HG03378 (cell line): ENCODE measurements around the gene STMN3.

ENCODE experiments used
- ATAC-seq: cut with Tn5 transposase; IDR thresholded peaks from one replicate; pipeline ENCODE4 v1.9.1; 2021; ENCODE audit warnings: mild to moderate bottlenecking, moderate library complexity; ENCODE audit not compliant: unreplicated experiment

The STMN3 gene

DNA sequence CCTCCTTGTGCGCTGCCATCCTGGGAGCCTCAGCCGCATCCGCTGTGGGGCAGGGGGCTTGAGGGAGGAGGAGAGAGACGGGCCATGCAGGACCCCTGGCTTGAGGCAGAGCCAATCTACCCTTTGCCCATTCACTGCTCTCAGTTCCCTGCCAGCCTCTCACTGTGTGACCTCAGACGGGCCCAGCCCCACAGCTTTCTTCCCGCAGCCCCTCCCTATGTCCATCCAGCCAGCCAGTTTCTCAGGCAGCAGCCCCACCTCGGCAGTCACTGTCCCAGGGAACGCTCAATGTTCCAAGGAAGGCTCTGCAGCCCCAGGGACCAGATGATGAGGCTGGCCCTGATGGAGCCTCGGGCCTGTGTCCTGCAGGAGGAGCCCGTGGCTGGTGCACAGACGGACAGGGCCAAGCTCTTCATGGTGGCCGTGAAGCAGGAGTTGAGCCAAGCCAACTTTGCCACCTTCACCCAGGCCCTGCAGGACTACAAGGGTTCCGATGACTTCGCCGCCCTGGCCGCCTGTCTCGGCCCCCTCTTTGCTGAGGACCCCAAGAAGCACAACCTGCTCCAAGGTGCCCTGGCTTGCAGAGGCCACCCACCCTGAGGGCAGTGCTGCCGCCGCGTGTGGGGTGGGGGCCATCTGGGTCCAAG is 39.3 kb upstream of the STMN3 start:
- ATAC-seq: no peak

DNA sequence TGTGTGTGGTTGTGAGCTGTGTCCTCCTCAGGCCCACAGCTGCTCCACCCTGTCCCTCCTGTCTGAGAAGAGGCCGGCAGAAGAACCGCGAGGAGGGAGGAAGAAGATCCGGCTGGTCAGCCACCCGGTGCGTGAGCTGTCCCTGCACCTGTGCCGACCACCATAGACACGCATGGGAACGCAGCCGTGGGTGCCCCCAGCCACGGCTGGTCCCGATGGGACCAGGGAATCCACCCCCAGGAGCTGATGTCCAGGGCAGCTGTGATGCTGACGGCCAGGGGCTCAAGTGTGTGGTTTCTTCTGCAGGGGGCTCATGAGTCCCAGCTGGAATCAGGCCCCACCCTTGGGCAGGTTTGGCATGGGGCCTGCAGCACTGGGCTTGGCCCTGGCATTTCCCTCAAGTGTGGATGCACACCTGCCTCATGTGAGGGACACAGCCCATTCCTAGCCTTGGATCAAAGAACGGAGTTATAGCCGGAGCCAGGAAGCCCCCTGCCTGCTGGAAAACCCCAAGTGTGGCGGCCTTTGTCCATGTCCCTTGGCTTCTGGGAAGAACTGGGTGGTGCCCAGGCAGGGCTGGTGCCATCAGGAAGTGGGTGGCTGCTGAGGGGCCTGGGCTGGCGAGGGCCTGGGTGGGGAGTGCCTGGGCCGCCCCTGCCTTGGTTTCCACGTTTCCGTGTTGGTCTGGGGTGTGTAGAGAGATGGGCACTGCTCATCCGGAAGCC is 38.6 kb upstream of the STMN3 start:
- ATAC-seq: no peak

DNA sequence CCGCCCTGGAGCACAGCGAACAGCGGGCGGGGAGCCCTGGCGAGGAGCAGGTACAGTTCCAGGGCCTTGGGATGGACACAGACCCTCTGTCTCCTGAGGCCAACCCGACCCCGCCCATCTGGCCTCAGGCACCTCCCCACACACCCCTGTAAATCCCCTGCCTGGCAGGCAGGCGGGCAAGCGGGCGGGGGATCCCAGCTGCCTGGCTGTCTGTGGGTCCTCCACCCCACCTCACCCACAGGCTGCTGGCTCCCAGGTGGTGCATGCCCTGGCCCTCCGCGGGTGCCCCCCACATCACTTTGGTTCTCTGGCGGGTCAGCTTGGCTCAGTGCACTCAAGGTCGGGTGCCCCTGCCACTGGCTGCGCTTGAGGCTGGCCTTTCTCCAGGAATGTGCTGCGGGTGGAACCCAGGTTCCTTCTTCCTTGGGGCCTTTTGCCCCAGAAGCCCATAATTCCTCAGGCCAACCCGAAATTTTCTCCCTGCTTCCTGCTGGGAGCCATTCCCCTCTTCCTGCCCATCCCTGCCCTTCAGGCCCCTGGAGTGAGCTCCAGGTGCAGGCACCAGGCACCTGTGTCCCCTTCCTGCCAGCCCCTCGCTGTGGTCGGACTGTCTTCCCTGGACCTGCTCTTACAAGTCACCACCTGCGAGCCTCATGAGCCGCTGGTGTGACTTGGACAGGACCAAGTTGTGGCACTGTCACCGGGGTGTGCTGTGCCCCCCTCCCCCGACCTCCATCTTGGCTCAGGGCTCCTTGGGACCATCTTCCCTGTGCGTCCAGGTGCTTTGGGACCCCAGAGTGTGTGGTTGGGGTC is 37.9 kb upstream of the STMN3 start:
- ATAC-seq: no peak

- ATAC-seq: no peak
These were observed 37.0 kb upstream of the STMN3 start for GRCh38 chr20:63690003-63690897.

DNA sequence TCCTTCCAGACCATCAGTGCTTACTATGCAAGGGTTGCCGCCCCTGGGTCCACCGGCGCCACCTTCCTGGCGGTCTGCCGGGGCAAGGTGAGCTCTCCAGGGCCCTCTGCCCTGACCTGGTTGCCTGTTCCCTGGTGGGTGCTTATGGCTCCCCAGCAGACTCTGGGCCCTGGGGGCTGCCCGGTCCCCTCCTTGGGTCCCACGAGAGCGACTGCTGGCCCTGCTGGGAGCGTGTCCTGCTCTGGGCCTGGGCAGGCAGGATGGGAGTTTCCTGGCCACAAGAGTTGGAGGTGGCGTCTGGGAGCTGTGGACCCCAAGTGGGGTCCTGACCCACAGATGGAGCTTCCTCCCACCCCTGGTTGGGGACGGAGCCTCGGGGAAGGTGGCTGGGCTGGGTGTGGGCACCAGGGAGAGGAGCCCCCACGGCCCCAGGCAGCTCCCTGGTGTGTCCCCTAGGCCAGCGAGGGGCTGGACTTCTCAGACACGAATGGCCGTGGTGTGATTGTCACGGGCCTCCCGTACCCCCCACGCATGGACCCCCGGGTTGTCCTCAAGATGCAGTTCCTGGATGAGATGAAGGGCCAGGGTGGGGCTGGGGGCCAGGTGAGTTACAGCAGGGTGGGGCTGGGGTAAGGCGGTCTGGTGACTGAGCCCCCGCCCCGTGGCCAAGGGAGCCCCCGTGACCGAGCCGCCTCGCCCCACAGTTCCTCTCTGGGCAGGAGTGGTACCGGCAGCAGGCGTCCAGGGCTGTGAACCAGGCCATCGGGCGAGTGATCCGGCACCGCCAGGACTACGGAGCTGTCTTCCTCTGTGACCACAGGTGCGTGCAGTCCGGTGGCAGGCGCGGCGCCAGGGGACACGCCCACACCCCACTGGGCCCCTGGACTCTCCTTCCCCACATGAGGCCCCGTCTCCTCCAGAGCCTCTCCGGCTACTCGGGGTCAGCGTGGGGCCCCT is 36.1 kb upstream of the STMN3 start:
- ATAC-seq: no peak

DNA sequence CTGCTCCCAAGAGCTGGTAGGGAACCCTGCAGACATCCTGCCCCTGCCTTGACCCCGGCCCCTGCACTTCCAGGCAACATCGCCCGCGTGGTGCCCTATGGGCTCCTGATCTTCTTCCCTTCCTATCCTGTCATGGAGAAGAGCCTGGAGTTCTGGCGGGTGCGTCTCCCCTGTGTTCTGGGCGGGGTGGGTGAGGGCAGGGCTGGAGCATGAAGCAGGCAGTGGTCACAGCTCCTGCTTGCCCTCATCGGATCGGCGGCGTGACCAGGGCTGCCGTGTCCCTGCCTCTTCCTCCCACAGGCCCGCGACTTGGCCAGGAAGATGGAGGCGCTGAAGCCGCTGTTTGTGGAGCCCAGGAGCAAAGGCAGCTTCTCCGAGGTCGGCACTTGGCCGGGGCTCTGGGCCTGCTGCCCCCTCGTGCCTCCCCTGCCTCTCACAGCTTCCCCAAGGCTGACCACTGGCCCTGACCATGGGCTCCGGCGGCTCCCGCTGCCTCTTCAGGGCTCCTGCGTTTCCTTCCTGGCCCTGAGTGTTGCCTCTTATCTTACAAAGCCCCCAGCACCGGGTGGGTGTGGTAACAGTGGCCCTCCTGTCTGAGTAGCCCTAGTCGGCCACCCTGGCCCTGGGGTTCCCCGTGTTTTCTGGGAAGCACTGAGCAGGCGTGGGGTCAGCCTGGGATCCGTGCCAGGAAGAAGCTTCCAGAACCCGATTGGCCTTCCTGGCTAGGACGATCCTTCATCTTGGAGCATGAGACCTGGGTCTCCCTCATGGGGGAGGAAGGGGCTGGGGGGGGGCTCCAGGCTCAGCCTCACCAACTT is 35.2 kb upstream of the STMN3 start:
- no peak for ATAC-seq

DNA sequence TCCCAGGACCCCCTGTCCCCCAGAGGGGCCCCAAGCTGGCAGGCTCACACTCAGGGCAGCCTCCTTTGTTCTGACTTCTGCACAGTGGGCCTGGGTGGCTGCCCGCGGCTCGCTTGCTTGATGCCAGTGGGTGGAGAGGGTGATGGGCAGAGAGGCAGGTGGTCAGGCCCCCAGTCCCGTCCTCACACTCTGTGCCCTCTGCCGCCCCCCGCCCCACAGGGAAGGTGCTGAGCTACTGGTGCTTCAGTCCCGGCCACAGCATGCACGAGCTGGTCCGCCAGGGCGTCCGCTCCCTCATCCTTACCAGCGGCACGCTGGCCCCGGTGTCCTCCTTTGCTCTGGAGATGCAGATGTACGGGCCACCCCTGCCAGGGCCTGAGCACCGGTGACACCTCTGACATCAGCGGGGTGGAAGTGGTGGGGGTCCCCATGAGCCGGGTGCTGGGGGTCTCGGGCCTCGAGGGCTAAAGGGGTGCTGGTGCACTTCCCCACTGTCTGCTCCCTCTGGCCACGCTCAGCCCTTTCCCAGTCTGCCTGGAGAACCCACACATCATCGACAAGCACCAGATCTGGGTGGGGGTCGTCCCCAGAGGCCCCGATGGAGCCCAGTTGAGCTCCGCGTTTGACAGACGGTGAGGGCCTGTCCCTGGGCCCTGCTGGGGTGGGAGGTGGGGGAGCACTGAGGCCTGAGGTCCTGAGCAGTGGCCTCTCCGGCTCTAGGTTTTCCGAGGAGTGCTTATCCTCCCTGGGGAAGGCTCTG is 34.4 kb upstream of the STMN3 start:
- ATAC-seq: no peak

GRCh38 chr20:63686492-63687321 is 33.5 kb upstream of the STMN3 start:
- no peak for ATAC-seq

DNA sequence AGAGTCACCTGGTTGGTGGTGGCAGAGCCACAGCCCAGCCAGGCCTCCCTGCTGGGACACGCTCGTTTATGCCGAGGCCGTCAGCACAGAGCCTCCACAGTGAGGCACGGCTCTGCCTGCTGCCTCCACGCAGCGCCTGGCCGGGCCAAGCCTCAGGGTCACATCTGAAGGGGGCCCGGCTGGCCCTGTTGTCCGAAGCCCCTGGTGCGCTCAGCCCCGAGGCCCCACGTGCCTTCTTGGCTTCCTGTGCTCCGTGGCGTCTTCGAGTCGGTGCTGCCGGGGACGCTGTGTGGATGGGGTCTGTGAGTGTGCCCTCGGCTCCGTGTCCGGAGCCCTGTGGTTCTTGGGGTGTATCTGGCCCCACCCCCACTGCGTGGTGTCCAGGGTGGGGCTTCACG is 32.9 kb upstream of the STMN3 start:
- no peak for ATAC-seq

DNA sequence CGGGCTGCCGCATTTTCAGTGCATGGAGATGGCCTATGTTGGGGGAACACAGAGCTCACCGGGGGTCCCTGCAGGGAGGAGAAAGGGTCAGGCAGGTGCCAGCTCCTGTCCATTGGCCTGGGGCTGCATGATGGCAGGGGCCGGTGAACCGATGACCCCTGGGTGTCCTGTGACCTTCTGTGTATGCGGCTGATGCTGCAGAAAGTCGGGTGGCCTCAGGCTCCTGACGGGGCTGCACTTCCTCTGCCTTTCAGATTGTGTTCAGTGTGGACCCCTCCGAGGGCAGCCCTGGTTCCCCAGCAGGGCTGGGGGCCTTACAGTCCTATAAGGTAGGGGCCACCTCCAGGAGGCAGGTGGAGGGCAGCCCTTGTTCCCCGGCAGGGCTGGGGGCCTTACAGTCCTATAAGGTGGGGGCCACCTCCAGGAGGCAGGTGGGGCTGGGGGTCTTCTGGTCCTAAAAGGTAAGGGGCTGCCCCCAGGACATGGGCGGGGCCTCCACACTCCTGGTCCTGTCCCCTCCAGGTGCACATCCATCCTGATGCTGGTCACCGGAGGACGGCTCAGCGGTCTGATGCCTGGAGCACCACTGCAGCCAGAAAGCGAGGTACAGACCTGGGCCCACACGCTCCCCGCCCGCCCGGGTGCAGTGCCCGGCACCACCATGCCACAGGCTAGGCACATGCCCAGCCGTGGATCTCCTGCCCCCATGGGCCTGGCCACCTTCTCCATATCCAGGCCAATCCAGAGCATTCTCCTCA is 32.2 kb upstream of the STMN3 start:
- ATAC-seq: no peak

DNA sequence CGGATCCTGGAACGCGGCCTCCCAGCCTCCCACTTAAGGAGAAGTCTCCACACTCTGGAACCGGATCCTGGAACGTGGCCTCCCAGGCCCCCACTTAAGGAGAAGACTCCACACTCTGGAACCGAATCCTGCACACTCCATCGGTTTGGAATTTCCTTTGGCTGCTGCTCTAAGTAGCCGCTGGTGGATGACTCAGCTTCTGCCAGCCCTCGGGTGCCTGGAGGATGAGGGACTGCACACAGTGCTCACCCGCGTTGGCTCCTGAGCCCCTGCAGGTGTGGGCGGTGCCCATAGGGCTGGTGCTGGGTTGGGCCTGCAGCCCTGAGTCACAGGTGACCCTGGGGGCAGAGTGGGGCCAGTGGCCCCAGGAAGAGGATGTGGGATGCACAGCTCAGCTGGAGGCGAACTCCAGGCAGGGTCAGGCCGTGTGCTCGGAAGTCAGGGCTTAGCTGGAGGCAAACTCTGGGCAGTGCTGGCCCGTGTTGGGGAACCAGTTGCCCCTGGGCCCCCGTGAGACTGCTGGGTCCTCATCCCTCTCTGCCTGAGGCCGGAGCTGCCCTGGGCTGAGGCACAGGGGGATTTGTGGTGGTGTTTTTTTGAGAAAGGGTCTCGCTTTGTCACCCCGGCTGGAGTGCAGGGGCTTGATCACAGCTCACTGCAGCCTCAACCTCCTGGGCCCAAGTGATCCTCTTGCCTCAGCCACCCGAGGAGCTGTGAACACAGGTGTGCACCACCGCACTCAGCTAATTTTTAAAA is 29.3 kb upstream of the STMN3 start:
- ATAC-seq: no peak

- no peak for ATAC-seq
These were observed 28.5 kb upstream of the STMN3 start for GRCh38 chr20:63681609-63682142.

- no peak for ATAC-seq
These were observed 27.8 kb upstream of the STMN3 start for GRCh38 chr20:63680857-63681608.

GRCh38 chr20:63680427-63680826 is 27.2 kb upstream of the STMN3 start:
- ATAC-seq: no peak

DNA sequence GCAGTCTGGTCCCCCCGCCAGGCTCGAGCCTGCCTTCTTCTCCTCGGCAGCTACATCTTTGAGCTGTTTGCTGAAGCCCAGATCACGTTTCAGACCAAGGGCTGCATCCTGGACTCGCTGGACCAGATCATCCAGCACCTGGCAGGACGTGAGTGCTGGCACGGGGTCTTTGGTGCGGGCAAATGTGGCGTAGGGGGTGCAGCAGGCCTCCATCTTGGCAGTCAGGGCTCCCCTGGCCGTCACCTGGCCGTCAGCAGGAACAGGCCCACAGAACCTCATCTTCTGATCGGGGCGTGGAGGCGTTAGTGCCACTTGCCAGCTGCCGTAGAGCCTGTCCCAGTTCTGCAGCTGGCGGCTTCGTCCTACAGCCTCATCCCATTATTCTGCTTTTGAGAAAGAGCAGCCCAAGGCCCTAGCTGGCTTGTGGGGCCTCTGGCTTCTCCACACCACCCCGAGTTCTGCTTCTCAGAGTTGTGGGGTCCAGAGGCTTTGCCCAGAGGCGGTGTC is 26.6 kb upstream of the STMN3 start:
- ATAC-seq: no peak
